ENCODE measurements around the gene GPR55.

Gene GPR55

DNA sequence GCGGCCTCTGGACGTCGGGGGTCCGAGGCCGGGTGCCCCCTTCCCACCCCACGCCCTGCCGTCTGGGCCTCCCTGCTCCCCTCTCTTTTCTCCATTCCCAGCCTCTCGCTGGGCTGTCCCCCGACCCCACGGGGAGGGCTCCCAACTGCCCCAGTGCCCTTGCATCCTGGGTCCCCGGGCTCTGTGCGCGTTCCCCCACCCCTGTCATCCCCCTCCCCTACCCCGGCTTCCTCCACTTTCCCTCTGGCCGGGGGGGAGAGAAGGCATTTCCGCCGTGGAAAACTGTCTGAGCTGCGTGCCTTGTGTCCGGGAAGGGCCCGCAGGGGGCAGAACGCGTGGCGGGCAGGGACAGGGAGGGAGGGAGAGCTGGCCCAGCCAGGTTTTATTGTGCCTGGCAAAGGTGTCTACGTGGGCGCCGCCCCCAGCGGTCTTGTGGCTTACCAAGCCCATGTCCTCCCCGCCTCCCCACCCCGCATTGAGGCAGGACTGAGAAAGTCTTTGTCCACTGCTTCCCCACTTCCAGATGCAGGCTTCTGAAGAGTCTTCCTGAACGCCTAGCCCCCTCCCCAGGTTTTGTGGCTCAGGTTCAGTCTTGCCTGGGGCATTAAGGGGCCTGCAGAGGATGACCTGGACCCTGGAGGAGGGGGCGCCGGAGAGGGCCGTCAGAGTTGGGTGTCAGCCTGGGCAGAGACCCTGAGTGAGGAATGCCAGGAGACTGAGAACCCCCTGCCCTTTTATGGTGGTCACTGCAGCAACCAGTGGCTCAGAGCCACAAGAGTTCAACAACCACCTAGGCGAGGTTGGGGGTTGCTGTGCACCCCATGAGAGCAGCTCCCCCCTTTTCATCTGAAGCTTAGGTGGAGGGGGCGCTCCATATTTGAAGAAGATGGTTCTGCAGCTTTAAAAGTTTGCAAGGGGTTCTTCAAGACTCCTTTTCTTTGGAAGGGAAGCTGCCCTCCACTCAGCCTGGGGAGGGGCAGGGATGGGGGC lies 59.0 kb downstream of the GPR55 start:
- peak in 6 of 14 donors; percentile 25 to 68 (median 47) for DNase-seq

DNA sequence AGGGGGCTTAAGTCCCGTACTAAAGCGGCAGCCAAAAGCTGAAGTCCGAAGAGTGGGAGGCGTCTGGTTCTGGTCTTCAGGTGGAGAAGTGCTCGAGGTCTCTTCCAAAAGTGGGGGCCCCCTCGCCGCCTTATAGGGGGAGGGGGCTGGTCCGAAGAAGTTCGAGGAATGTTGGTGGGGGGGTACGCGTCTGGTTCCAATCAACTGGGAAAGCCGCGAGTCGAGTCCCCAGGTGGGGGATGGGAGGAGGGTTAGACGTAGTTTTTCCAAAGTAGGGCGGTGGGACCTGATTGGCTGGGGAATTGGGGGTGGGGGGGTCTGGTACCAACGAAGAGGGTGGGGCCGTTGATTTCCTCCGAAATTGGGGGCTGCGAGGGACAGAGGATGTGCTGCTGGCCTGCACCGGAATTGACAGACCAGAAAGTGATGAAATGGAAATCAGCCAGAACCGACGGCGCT lies 59.7 kb downstream of the GPR55 start:
- DNase-seq: peak in 1 of 14 donors; percentile 58

DNA sequence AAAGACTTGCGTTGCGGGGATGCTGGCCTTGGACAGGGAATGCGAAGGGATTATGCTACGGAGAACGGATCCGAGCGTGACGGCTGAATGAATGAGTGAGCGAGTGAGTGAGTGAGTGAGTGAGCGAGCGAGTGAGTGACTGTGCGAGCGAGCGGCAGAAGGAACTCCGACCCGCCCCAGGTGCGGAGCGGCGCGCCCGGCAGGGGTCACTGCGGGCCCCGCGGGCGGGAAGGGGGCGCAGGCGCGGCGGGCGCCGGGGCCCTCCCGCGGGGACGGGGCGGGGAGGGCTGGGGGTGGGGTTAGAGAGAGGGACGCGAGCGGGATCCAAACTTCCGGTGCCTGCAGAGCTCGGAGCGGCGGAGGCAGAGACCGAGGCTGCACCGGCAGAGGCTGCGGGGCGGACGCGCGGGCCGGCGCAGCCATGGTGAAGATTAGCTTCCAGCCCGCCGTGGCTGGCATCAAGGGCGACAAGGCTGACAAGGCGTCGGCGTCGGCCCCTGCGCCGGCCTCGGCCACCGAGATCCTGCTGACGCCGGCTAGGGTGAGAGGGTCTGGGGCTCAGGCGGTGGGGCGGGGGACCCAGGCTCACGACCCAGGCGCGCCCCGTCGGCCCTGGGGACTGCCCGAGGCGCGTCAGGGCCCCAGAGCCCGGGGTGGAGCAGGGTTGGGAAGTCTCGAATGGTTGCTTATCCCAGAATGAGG lies 60.3 kb downstream of the GPR55 start, which contains the start of gene ITM2C:
Gene ITM2C, plus strand, starts transcription at position 338 of the 702 bp plus-strand sequence. Its CDS starts 84 bp downstream, at position 422.
- DNase-seq: peak in 8 of 14 donors; percentile 31 to 71 (median 49)

DNA sequence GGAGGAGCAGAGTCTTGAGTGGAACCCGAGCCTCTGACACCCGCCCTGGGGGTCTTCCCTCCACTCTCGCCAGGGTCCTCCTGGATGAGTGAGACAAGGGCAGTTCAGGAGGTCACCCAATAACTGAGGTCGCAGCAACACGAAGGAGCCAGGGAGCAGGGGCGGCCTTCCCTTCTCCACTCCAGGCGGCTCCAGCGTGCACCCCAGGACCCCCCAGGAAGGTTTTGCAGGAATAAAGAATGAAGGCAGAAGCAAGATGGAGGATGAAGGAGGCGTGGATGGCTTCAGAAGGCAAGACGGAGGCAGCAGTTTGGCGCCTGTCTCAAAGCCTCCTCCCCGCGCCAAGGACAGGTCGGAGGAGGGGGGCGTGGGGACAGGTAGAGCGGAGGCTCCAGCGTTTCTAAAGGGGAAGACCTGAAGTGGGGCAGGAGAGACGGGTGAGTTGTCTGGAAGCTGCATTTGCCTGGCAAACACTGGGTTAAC lies 60.9 kb downstream of the GPR55 start:
- DNase-seq: no peak

DNA sequence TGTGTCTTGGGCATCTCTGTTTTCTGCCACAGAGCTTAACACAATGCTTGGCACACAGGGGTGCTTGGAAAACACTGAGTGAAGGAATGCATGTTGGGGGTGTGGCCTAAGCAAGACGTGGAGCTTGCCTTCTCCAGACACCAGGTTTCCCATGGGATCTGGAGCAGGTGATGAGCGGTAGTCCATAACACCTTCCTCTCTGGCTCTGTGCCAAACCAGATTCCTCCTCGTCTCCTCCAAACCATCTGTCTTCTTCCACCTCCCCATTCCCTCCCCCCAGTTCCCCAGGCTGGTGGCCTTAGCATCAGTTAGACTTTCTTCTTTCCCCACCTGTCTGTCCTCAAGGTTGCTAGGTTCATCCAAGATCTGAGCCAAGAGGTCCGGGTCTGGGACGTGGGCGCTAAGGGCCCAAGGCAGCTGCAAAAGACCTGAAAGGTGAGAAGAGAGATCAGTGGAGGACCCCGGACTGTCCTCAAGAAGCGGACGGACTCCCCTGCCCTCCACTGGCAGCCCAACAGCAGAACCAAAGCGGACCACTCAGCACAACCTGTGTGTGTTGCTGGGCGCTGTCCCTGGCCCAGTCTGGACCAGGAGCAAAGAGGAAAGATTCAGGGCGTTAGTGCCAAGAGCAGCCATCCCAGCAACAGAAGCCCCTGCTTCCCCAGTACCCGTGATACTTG lies 61.5 kb downstream of the GPR55 start:
- no peak for DNase-seq

DNA sequence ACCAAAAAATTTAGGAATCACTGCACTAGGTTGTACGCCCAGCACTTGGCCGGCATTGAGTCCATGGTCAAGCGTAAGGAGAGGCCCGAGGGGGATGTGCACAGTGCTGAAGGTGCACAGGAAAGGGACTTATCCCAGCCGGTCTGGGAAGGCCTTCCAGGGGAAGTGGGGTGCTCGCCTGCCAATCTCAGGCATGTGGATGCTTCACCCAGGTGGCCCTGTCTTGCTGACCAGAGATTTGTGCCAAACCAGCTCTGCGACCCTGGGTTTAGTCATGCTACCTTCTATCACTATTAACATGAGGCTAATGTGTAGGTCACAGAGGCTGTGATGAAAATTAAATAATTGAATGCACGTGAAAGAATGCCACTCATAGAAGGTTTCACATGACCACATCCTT lies 62.0 kb downstream of the GPR55 start:
- no peak for DNase-seq

DNA sequence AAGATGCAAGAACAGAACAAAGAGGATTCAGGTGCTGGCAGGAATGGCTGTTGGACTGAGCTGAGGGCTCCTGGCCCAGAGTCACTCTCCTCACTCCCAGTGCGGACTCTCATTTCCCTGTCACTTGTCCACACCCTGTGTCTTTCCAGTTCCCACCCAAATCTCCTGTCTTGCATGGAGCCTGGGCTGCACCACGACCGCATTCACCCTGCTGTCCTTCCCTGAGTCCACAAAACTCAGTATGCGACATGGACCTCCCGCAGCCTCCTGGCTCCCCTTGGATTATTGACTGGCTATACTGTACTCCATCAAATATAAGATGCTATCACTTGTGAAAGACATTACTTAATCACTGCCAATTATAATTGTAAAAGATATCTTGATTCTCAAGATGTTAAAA lies 62.8 kb downstream of the GPR55 start:
- DNase-seq: no peak

DNA sequence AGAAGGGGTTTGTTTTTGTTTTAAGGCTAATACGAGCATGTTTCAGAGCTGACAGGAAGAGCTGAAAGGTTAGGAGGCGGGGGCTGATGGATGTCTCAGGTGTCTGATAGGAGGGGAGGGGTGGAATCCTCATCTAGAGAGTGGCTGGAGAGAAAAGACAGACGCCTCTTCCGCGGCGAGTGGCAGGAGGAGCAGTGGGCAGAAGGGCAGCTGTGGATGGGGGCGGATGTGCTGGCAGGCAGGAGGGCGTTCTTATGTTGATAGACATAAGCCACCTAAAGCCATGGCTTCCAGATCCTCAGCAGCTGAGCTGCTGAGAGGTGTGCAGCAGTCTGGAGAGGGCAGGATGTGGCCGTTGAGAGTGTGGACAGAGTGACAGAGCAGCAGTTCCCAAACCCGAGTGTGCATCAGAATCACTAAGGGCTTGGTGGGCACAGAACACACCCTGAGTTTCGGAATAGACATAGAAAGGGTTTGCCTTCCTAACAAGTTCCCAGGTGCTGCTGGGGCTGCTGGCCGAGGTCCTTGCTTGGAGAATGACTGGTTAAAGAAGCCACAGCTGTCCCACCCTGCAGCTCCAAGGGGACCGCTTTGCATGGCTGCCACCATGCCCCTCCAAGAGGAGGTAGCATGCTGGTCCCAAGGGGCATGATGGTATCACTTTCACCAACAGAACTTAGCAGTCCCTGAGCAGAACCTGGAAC lies 63.3 kb downstream of the GPR55 start:
- no peak for DNase-seq

All from C1 segment of cervical spinal cord (tissue), 14 donors.